ENCODE measurements around the gene POMT1.

GRCh38 chr9:131528886-131529505 is 26.3 kb downstream of the POMT1 start:
- TF ChIP-seq CTCF (IDR thresholded peaks at IDR 0.05; ENCODE audit: insufficient read depth, low read depth, low read length) (no peak), EZH2 (IDR thresholded peaks at IDR 0.05; ENCODE audit: insufficient read depth, low read length) (no peak)
